ENCODE results near the gene ACTG1.

DNA sequence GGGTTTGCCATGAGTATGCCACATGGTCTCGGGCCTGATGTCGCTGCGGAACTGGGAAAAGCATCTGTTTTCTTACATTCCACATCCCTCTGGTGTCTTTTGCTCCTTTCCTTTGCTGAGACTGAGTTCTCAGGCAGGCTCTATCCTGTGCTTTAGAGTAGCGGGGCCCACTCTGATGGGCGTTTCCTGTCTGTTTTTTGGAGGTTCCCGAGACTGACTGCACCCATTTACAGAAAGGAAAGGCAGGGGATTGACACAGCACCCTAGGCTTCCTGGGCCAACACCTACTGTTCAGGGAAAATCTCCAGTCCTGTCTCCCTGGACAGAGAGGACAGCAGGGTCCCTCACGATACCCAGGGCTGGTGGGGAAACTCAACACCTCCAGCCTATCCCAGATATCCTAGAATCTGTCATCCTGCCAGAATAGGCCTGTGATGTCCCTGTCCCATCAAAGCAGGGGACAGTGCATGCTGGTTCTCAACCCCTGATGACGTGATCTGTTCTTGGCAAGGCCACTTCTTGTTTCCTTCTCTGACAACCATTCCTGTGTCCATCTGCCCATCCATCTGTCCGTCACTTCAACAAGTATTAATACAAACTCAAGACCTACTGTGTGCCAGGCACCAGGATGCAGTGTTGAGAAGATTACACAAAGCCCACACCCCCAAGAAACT, 42.2 kb downstream of the ACTG1 start:
- TF ChIP-seq, protein P1, sequence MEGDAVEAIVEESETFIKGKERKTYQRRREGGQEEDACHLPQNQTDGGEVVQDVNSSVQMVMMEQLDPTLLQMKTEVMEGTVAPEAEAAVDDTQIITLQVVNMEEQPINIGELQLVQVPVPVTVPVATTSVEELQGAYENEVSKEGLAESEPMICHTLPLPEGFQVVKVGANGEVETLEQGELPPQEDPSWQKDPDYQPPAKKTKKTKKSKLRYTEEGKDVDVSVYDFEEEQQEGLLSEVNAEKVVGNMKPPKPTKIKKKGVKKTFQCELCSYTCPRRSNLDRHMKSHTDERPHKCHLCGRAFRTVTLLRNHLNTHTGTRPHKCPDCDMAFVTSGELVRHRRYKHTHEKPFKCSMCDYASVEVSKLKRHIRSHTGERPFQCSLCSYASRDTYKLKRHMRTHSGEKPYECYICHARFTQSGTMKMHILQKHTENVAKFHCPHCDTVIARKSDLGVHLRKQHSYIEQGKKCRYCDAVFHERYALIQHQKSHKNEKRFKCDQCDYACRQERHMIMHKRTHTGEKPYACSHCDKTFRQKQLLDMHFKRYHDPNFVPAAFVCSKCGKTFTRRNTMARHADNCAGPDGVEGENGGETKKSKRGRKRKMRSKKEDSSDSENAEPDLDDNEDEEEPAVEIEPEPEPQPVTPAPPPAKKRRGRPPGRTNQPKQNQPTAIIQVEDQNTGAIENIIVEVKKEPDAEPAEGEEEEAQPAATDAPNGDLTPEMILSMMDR (IDR thresholded peaks at IDR 0.05): no peak
- no peak for TF ChIP-seq POLR2A (IDR thresholded peaks at IDR 0.05)

All from vagina (tissue), 2 donors.